Adrenal gland (tissue), 5 donors: ENCODE data around the gene CANX.

Experiments used
- CTCF ChIP-seq, 6 experiments: fragments of 450-650 bp in 4 of 6; fragments of 200-600 bp in 2 of 6; sonication (generic) in 1 of 6; IDR thresholded peaks; 1 replicate in 5 of 6; 2 replicates in 1 of 6; pipeline versions ENCODE4 v1.5.1 to v1.8.0; 2016 to 2021; ENCODE audit warnings: antibody characterized with exemption in 6 of 6, mild to moderate bottlenecking in 2 of 6, moderate library complexity in 1 of 6
- POLR2A ChIP-seq, 2 donors: fragments of 450-650 bp; IDR thresholded peaks; one replicate each; pipeline ENCODE4 v1.6.1; 2017; ENCODE audit warnings: antibody characterized with exemption in 2 of 2, mild to moderate bottlenecking in 2 of 2, moderate library complexity in 1 of 2
- donor health status: DM: no; HTN: no; CAD: no.

GRCh38 chr5:179771311-179771895, 72.6 kb downstream of the CANX start:
- TF ChIP-seq CTCF (IDR thresholded peaks at IDR 0.05) (no peak), POLR2A (IDR thresholded peaks at IDR 0.05) (no peak)
